Sigmoid colon (tissue), 4 donors: Measurements from ENCODE around the gene CLDN6.

Experiments used
- CTCF ChIP-seq, 4 experiments: fragments of 450-650 bp in 3 of 4; fragments of 200-600 bp in 1 of 4; IDR thresholded peaks; one replicate each; pipeline ENCODE4 v1.5.1; 2016 to 2019; ENCODE audit warnings: antibody characterized with exemption in 4 of 4, mild to moderate bottlenecking in 3 of 4, moderate library complexity in 2 of 4
- POLR2A ChIP-seq, 2 donors: fragments of 450-650 bp; IDR thresholded peaks; one replicate each; pipeline ENCODE4 v1.6.1; 2016; ENCODE audit warnings: antibody characterized with exemption in 2 of 2, mild to moderate bottlenecking in 2 of 2, moderate library complexity in 2 of 2
- POLR2AphosphoS5 ChIP-seq, 4 donors: sonication (generic); formaldehyde crosslinking; IDR thresholded peaks; one replicate each; pipeline ENCODE4 v1.6.1; 2017; ENCODE audit warnings: antibody characterized with exemption in 4 of 4

GRCh38 chr16:2992383-2993081, 25.5 kb downstream of the CLDN6 start:
- TF ChIP-seq CTCF (IDR thresholded peaks at IDR 0.05) (no peak), POLR2AphosphoS5 (IDR thresholded peaks at IDR 0.05) (no peak), POLR2A (IDR thresholded peaks at IDR 0.05) (no peak)
